Stomach smooth muscle (tissue), 2 donors: ENCODE results near the gene ZNF444.
"Not testable (repeated sequence)": the region's sequence is repeated elsewhere in the genome, so short reads cannot be mapped to it uniquely, and the experiment has no call there.

Experiments
- H3K27ac ChIP-seq: one replicate; pipeline ENCODE4 v1.7.0; 2013; ENCODE audit warnings: mild to moderate bottlenecking, low read length, inconsistent platforms
- H3K27me3 ChIP-seq, 2 donors: one replicate each; pipeline ENCODE4 v1.7.0; 2013; ENCODE audit warnings: low read length in 2 of 2; ENCODE audit not compliant: insufficient read depth in 2 of 2, control insufficient read depth in 1 of 2
- H3K36me3 ChIP-seq, 2 donors: one replicate each; pipeline ENCODE4 v1.7.0; 2013; ENCODE audit warnings: low read length in 2 of 2; ENCODE audit not compliant: control insufficient read depth in 2 of 2, insufficient read depth in 2 of 2
- H3K4me1 ChIP-seq: one replicate; pipeline ENCODE4 v1.7.0; 2013; ENCODE audit warnings: low read length; ENCODE audit not compliant: control insufficient read depth, insufficient read depth
- H3K4me3 ChIP-seq, 2 donors: one replicate each; pipeline ENCODE4 v1.7.0; 2013; ENCODE audit warnings: low read length in 2 of 2
- H3K9ac ChIP-seq, 2 donors: one replicate each; pipeline ENCODE4 v1.7.0; 2013; ENCODE audit warnings: low read length in 2 of 2, mild to moderate bottlenecking in 1 of 2
- H3K9me3 ChIP-seq, 2 donors: one replicate each; pipeline ENCODE4 v1.7.0; 2013; ENCODE audit warnings: low read length in 2 of 2; ENCODE audit not compliant: control insufficient read depth in 2 of 2
- donor health status: healthy.
- donor health status: Pancreatic carcinoma.

ZNF444 gene

DNA sequence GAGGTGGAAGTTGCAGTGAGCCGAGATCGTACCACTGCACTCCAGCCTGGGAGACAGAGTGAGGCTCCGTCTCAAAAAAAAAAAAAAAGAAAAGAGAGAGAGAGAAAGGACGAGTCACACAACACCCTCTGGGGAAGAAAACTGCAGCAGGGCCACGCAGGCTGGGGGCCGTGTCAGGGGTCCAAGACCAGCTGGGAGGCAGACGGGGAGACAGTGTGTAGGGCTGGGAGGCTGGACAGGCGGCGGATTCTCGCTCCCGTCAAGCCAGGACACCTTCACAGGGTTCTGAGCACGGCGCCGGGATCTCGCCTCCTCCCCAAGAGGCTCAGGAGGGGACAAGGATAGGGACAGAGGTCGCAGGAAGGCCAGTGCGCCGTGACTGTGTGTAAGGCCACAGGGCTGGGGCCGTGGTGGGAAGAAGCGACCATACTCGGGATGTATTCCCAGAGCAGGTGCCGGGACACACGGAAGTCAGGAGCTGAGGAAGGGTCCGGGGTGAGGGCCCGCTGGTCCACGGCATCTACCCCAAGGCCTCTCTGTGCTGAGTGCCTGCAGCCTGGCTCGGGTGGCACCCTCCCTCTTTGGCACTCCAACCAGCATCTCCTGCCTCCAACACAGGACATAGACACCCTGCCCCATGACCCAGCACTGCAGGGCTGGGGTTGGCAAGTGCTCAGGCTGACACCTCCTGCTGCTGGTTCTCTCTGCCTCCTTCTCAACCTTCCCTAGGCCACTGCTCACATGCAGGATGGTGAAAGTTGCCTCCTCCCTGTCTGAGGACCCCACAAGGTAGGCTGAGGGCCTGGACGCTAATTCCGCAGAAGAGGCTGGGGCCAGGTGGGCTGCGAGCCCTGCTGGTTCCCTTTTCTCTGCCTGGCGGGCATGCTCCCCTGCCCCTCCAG, 41.2 kb upstream of the ZNF444 start:
- Histone ChIP-seq H3K27me3 (no peaks in the 10 kb centered on the region), H3K9ac (no peak overlapping the region), H3K4me1 (peaks cover 11% of the 10 kb centered on the region), H3K4me3 (no peak overlapping the region), H3K36me3 (peaks cover 9 to 14% of the 10 kb centered on the region in 2 donors), H3K27ac (no peak overlapping the region), H3K9me3 (no peaks in the 10 kb centered on the region)

DNA sequence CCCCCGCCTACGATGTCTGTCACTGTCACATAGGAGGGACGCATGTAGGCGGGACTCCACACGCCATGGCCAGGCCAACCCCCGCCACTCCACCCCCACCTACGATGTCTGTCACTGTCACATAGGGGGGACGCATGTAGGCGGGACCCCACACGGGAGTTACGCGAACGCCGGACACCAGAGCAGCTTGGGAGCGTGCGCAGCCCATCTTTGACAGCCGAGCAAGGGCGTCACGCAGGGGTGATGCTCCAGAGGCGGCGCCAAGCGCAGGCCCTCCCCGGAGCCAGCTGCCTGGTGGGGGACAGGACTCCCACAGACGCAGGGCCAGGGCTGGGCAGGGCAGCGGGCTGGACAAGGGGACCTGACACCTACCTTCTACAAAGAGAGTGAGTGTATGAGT, 40.0 kb upstream of the ZNF444 start:
- H3K36me3 ChIP-seq: peaks cover 9 to 12% of the 10 kb centered on the region in 2 donors
- no peak overlapping the region for H3K9ac ChIP-seq
- no peak overlapping the region for H3K27ac ChIP-seq
- H3K4me3 ChIP-seq: no peak overlapping the region
- no peaks in the 10 kb centered on the region for H3K9me3 ChIP-seq
- peaks cover 20% of the 10 kb centered on the region for H3K4me1 ChIP-seq
- no peaks in the 10 kb centered on the region for H3K27me3 ChIP-seq

DNA sequence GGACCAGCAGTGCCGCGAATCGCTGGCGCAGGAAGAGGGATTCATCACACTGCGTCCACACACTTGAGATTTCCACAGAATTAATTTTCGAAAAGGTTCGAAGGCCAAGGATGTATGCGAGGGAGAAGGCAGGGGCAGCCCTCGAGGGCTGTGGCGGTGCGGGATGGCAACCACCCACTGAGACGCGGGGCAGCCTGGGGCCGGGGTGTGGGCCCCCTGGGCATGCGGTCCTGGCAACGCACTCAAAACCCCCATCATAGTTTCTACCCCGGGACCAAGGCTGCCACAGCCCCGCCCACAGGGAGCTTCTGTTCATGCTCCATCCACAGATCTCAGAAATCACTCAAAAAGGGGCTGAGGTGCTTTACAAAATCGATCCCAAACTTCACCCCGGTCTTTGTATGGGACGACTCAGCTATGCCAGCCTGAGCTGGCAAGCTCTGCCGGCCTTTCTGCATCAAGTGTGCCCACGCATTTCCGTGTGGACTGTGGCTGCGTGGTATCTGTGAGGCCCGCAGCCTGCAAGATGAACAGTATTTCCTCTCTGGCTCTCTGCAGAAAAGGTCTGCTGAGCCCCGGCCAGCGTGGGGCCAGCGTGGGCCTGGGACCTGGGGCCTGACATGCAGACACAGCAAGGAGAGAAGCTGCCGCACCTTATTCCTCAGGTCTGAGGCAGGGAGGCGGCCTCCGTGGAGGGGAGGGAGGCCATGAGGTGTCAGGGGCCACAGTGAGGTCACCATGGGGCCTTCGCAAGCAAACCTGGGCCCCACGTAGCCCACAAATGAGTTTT, 39.1 kb upstream of the ZNF444 start:
- peaks cover 28% of the 10 kb centered on the region for H3K4me1 ChIP-seq
- H3K9me3 ChIP-seq: no peaks in the 10 kb centered on the region
- H3K4me3 ChIP-seq: no peak overlapping the region
- H3K27ac ChIP-seq: no peak overlapping the region
- H3K36me3 ChIP-seq: peaks cover 9 to 12% of the 10 kb centered on the region in 2 donors
- no peak overlapping the region for H3K9ac ChIP-seq
- H3K27me3 ChIP-seq: no peaks in the 10 kb centered on the region

DNA sequence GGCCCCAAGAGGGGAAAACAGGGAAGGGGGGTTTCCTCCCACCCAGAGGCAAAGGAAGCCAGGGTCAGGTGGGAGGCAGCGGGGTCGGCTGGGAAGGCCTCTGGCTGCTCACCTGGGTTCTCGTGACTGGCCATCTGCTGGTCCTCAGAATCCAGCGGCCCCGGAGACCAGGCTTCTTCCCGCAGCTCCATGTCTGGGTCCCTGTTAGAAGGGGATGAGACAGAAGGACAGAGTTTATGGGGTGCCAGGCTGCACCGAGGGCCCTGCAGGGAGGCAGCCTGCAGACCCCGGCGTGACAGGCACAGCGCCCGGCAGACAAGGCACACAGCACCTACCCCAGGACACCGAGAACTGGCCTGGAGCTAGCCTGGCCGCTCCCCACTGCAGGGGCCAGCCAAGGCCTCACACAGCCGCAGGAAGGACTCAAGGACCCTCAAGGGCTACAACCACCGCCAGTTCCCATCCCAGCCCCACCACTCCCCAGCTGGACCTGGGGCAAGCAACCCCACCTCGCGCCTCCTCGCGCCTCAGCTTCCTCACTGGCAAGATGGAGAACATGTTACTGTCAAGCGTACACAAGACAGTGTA, 38.0 kb upstream of the ZNF444 start:
- peaks cover 33% of the 10 kb centered on the region for H3K4me1 ChIP-seq
- H3K27ac ChIP-seq: no peak overlapping the region
- no peak overlapping the region for H3K4me3 ChIP-seq

DNA sequence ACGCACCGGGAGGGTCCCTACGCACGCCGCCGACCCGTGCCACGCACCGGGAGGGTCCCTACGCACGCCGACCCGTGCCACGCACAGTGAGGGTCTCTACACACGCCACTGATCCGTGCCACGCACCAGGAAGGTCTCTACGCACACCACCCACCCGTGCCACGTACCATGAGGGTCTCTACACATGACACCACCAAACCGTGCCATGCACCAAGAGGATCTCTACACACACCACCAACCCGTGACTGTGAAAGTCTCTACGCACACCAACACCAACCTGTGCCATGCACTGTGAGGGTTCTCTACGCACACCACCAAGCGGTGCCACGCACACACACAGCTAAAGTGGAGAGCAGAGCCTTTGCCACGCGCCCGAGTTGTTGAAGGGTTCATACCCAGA, 36.7 kb upstream of the ZNF444 start:
- peak overlapping the region in 1 of 2 donors; percentile 36 for H3K9ac ChIP-seq
- H3K36me3 ChIP-seq: peaks cover 6 to 7% of the 10 kb centered on the region in 2 donors
- peak overlapping the region; percentile 37 for H3K27ac ChIP-seq
- no peaks in the 10 kb centered on the region for H3K27me3 ChIP-seq
- no peaks in the 10 kb centered on the region for H3K9me3 ChIP-seq
- H3K4me3 ChIP-seq: no peak overlapping the region
- peaks cover 46% of the 10 kb centered on the region for H3K4me1 ChIP-seq

More for the DNA sequence above, 38.0 kb upstream of the ZNF444 start:
- Histone ChIP-seq H3K27me3 (no peaks in the 10 kb centered on the region), H3K9me3 (no peaks in the 10 kb centered on the region), H3K36me3 (peaks cover 6 to 12% of the 10 kb centered on the region in 2 donors), H3K9ac (no peak overlapping the region)

DNA sequence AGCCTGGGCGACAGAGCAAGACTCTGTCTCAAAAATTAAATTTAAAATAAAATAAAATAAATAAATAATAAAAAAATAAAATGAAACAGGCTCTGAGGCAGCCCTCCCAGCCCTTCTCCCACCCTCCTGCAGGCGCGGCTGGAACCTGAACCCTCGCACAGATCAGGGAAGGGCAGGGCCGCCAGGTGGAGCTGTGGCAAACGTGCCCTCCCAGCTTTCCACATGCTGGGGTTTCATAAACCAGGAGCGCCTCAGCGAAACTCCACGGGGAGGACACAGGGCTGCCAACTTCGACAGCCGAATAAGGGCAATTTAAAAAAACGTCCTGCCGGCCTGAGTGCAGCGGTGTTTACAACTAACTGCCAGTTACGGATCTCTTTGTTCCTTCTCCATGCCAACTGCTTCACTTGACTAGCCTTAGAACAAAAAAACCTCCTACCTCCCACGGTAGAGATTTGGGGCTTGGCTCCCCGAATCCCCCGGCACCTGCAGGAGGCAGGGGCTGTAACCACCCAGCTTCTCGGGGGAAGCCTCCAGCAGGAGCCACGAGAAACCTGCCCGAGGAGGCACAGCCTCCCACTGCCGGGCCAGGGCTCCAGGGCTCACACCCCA, 35.9 kb upstream of the ZNF444 start:
- Histone ChIP-seq H3K27me3 (no peaks in the 10 kb centered on the region), H3K9me3 (no peaks in the 10 kb centered on the region), H3K4me3 (peak overlapping the region; percentile 49 to 64), H3K4me1 (peaks cover 47% of the 10 kb centered on the region), H3K27ac (peak overlapping the region; percentile 74), H3K36me3 (peaks cover 6% of the 10 kb centered on the region in 2 donors), H3K9ac (peak overlapping the region; percentile 36 to 55)

DNA sequence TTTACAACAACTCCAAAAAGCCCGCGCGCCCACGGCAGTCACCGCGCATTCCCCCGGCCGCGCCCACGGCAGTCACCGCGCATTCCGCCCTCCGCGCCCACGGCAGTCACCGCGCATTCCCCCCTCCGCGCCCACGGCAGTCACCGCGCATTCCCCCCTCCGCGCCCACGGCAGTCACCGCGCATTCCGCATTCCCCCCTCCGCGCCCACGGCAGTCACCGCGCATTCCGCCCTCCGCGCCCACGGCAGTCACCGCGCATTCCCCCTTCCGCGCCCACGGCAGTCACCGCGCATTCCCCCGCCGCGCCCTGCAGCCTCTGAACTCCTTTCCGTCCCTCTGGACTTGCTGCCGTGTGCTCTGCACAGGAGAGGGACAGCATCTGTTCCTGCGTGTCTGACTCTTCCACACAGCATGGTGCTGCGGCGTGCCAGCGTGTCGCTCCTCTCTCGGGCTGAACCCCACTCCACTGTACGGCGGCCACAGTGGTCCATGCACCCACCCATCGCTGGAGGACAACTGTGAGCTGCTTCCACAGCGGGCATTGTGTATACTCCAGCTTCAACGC, 35.2 kb upstream of the ZNF444 start:
- Histone ChIP-seq H3K9ac (peak overlapping the region in 1 of 2 donors; percentile 55), H3K27ac (peak overlapping the region; percentile 74), H3K4me3 (peak overlapping the region; percentile 49 to 64), H3K4me1 (peaks cover 54% of the 10 kb centered on the region)
- not testable (repeated sequence) for H3K9me3 ChIP-seq, H3K27me3 ChIP-seq, H3K36me3 ChIP-seq

DNA sequence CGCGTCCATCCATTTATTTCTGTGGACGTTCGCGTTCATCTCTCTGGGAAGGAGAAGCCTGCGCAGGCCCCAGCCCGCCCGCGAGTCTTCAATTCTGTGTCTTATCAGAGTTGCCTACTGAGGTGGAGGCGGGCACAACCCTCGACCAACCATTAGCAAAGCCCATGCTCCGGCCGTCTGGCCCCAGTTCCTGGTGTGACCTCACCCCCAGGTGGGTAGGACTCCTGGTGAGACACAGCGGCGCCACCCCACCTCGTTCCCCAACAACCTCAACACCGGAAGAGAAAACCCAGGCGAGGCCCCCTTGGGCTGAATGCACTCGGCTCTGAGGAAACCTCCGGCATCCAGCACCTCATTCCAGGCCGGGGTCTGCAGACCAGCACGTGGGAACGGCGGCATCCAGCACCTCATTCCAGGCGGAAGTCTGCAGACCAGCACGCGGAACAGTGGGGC, 34.7 kb upstream of the ZNF444 start:
- H3K27me3 ChIP-seq: no peaks in the 10 kb centered on the region
- H3K4me1 ChIP-seq: peaks cover 59% of the 10 kb centered on the region
- H3K9ac ChIP-seq: no peak overlapping the region
- H3K27ac ChIP-seq: peak overlapping the region; percentile 74
- peak overlapping the region in 1 of 2 donors; percentile 8 for H3K4me3 ChIP-seq
- peaks cover 2 to 3% of the 10 kb centered on the region in 2 donors for H3K36me3 ChIP-seq
- H3K9me3 ChIP-seq: no peaks in the 10 kb centered on the region

DNA sequence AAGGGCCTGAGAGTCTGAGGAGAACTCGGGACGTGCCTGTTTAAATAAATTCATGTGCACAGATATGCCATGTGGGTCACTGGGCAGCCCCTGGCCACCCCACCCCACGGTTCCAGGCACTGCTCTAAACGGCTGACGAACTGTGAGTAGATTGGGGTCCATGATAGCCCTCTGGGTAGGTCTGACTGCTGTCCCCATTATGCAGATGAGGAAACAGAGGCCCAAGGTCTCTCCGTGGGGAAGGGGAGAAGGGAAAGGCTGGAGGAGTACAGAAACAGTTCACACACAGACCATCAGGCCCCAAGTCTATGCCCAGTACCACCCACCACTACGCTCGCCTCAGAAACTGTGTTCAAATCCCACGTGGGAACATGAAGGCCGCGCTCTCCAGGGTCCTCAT, 34.1 kb upstream of the ZNF444 start:
- Histone ChIP-seq H3K4me1 (peaks cover 64% of the 10 kb centered on the region), H3K9ac (no peak overlapping the region), H3K27ac (peak overlapping the region; percentile 74), H3K36me3 (no peaks in the 10 kb centered on the region), H3K4me3 (no peak overlapping the region), H3K27me3 (no peaks in the 10 kb centered on the region), H3K9me3 (no peaks in the 10 kb centered on the region)
